Gastrocnemius medialis (tissue), 4 donors: ENCODE data around the gene NAV2. TPM values are rescaled to one million over a fixed set of nuclear protein-coding genes. Genes with fewer than 3 reads are reported as not detected.

Experiments
- ATAC-seq, 2 donors: fragments of 150-250 bp; one replicate each; pipeline ENCODE4 v1.9.1; 2016
- DNase-seq, 2 donors: peaks; one replicate each; pipeline ENCODE4 v3.0.0-alpha.2; 2019
- H3K27ac ChIP-seq, 4 donors: fragments of 200-600 bp; sonication (generic); 1 replicate in 1 of 4; 2 replicates in 3 of 4; pipeline ENCODE4 v1.5.1; 2016 to 2018; ENCODE audit warnings: mild to moderate bottlenecking in 2 of 4, moderate library complexity in 1 of 4
- H3K27me3 ChIP-seq, 3 donors: fragments of 200-600 bp; sonication (generic) in 2 of 3; 1 replicate in 1 of 3; 2 replicates in 2 of 3; pipeline versions ENCODE4 v1.5.1 to v1.6.0; 2016 to 2019; ENCODE audit warnings: mild to moderate bottlenecking in 1 of 3, moderate library complexity in 1 of 3
- H3K36me3 ChIP-seq, 2 donors: fragments of 200-600 bp; sonication (generic) in 1 of 2; one replicate each; pipeline ENCODE4 v1.5.1; 2017 to 2018
- H3K4me1 ChIP-seq, 2 donors: fragments of 200-600 bp; sonication (generic) in 1 of 2; one replicate each; pipeline ENCODE4 v1.5.1; 2016 to 2017; ENCODE audit warnings: mild to moderate bottlenecking in 2 of 2
- H3K4me3 ChIP-seq, 4 donors: fragments of 200-600 bp; sonication (generic) in 3 of 4; 1 replicate in 1 of 4; 2 replicates in 3 of 4; pipeline ENCODE4 v1.5.1; 2016 to 2019; ENCODE audit warnings: mild to moderate bottlenecking in 2 of 4
- H3K9me3 ChIP-seq, 3 donors: fragments of 200-600 bp; sonication (generic) in 2 of 3; 1 replicate in 1 of 3; 2 replicates in 2 of 3; pipeline ENCODE4 v1.5.1; 2016 to 2019
- POLR2A ChIP-seq, 2 donors: fragments of 450-650 bp; IDR thresholded peaks; one replicate each; pipeline ENCODE4 v1.6.1; 2017; ENCODE audit warnings: antibody characterized with exemption in 2 of 2, mild to moderate bottlenecking in 2 of 2, moderate library complexity in 2 of 2
- in situ Hi-C, 4 donors: fragments of 200-750 bp; cut with MboI; loops; one replicate each; pipeline versions ENCODE4 v1.15.0 to v1.8.0; 2017; ENCODE audit warnings: low sequenced_read_pairs in 4 of 4
- intact Hi-C: fragments of 100-400 bp; cut with DNase I; formaldehyde crosslinking; loops from one replicate; pipeline ENCODE4 v1.15.1; 2023; ENCODE audit warnings: low total_unique reads
- total RNA-seq, 4 donors: library from RNA; depleted of rRNA; stranded (reverse); fragments of >200 nt; gene quantifications; one replicate each; pipeline versions ENCODE4 v1.1.0 to v1.2.3, GENCODE V29; 2016
- TF ChIP-seq, protein P1 (sequence below), 5 experiments: fragments of 450-650 bp in 3 of 5; fragments of 200-600 bp in 2 of 5; sonication (generic) in 2 of 5; IDR thresholded peaks in 4 of 5; conservative IDR thresholded peaks in 1 of 5; 1 replicate in 4 of 5; 2 replicates in 1 of 5; pipeline ENCODE4 v1.5.1; 2016 to 2019; ENCODE audit warnings: antibody characterized with exemption in 5 of 5, mild to moderate bottlenecking in 3 of 5, moderate library complexity in 3 of 5

NAV2 gene
- total RNA-seq, 4 donors from 2014 or later, result 3.2 to 7.7 (median 5.5) TPM

DNA sequence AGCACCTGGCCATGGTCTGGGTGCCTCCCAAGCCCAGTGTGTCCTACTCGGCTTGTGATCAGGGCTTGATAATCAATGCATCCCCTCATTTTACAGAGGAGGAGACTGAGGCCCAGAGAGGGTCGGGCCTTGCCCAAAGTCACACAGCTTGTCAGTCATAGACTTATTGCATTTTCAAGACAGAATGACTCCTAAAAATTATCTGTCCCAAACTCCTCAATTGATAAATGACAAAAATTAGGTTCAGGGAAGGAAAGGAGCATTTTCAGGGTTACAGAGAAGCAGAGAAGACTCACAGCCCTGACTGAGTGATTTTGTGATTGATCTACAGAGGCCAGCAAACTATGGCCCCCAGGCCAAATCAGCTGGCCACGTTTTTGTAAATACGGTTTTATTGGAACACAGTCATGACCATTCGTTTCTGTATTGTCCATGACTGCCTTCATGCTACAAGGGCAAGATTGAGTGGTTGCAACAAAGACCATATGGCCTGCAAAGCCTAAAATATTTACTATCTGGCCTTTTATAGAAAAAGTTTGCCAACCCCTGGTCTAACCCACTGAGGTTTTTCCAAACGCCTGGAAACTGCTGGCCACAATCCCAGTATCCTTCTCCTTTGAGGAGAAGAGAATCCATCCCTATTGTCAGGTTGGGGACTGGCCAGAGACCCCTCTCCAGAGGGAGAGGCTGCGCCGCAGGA lies 35.1 kb upstream of the NAV2 start:
- peak overlapping the region; percentile 57 to 66 (median 62) for H3K27ac ChIP-seq
- no peak overlapping the region for H3K4me3 ChIP-seq
- no peak for TF ChIP-seq POLR2A (IDR thresholded peaks at IDR 0.05)
- TF ChIP-seq, protein P1, sequence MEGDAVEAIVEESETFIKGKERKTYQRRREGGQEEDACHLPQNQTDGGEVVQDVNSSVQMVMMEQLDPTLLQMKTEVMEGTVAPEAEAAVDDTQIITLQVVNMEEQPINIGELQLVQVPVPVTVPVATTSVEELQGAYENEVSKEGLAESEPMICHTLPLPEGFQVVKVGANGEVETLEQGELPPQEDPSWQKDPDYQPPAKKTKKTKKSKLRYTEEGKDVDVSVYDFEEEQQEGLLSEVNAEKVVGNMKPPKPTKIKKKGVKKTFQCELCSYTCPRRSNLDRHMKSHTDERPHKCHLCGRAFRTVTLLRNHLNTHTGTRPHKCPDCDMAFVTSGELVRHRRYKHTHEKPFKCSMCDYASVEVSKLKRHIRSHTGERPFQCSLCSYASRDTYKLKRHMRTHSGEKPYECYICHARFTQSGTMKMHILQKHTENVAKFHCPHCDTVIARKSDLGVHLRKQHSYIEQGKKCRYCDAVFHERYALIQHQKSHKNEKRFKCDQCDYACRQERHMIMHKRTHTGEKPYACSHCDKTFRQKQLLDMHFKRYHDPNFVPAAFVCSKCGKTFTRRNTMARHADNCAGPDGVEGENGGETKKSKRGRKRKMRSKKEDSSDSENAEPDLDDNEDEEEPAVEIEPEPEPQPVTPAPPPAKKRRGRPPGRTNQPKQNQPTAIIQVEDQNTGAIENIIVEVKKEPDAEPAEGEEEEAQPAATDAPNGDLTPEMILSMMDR (IDR thresholded peaks at IDR 0.05 in 4 of 5, conservative IDR thresholded peaks at IDR 0.05 in 1 of 5), result no peak
- no peaks in the 10 kb centered on the region for H3K36me3 ChIP-seq
- H3K27me3 ChIP-seq, result no peaks in the 10 kb centered on the region
- intact Hi-C loops (loop anchor here (5.0 kb wide), 1 partner anchor 35 kb away; the partner anchor contains the start of gene NAV2), in situ Hi-C loops (no loop called here)
- no peak for DNase-seq
- ATAC-seq, result no peak
- peaks cover 18 to 53% of the 10 kb centered on the region in 2 donors for H3K4me1 ChIP-seq
- no peaks in the 10 kb centered on the region for H3K9me3 ChIP-seq

DNA sequence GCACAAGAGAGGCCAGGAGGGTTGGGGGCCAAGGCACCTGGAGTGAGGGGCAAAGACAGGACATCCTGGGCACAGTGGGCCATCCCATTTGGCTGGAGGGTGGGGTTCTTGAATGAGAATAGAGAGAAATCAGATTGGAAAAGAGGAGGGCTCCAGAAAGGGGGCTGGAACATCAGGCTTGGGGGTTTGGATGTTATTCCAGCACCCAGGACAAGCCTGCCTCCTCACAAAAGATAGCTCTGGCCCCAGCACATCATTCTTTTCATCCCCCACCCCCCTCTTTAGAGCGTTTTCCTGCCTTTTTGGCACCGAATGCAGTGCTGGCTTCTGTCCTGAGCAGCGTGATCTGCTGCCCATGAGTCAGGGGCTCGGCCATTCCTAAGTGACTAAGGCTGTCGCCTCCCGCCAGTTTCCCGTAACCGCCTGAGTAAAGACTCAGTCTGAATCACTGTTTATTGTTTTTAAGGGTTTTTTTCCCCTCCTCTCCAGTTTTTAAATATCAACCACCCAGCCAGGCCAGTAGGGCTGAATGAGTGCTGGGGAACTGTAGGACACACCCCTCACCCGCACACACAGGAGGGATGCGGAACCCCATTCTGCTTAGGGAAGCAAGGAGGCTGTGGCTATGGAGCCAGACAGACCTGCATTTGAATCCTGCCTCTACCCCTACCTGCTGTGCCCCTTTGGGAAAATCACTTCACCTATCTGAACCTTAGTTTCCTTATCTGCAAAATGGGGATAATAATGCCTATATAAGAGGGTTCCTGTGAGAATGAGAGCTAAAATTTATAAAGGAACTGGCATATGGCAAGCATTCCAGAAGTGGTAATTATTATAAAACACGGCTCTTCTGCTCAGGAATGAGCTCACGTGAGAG lies 32.4 kb upstream of the NAV2 start:
- no peaks in the 10 kb centered on the region for H3K27me3 ChIP-seq
- DNase-seq, result peak; percentile 72 to 76
- H3K36me3 ChIP-seq, result no peaks in the 10 kb centered on the region
- intact Hi-C loops (loop anchor here (2.0 to 5.0 kb wide), 2 partner anchors 32 to 51 kb away; partner anchors contain the start of gene NAV2), in situ Hi-C loops (no loop called here)
- no peak overlapping the region for H3K4me3 ChIP-seq
- ATAC-seq, result peak; percentile 64 to 75
- no peaks in the 10 kb centered on the region for H3K9me3 ChIP-seq
- peak overlapping the region; percentile 56 to 76 (median 73) for H3K27ac ChIP-seq
- H3K4me1 ChIP-seq, result peaks cover 23 to 50% of the 10 kb centered on the region in 2 donors
- no peak for TF ChIP-seq POLR2A (IDR thresholded peaks at IDR 0.05)
- TF ChIP-seq, protein P1 (IDR thresholded peaks at IDR 0.05 in 4 of 5, conservative IDR thresholded peaks at IDR 0.05 in 1 of 5), result no peak

DNA sequence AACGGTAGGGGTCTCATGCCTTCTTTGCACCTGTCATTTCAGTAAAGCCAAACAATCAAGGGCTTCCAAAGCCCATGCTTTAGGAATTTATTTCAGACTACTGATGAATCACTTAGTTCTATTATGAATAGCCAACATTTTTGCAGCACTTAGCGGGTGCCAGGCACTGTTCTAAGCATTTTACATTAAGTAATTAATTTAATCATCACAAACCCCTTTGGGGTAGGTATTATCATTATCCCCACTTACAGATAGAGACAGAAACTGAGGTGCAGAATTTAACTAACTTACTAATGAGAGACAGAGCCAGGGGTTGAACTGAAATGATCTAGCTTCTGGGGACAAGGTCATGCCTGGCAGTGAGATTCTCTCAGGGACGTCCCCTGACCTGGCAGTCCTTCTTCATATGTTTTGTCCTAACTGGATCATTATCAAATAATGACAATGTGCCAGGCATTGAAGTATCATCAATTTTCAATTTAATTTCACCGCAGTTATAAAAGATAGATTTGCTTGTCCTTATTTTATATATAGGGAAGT lies 31.7 kb upstream of the NAV2 start:
- ATAC-seq (no peak), DNase-seq (no peak)
- H3K4me3 ChIP-seq, result no peak overlapping the region
- H3K4me1 ChIP-seq, result peaks cover 23 to 50% of the 10 kb centered on the region in 2 donors
- H3K36me3 ChIP-seq, result no peaks in the 10 kb centered on the region
- in situ Hi-C loops (no loop called here), intact Hi-C loops (loop anchor here (2.0 kb wide), 1 partner anchor 52 kb away; no protein-coding TSS in a partner anchor)
- peak overlapping the region; percentile 56 to 76 (median 73) for H3K27ac ChIP-seq
- no peaks in the 10 kb centered on the region for H3K27me3 ChIP-seq
- H3K9me3 ChIP-seq, result no peaks in the 10 kb centered on the region
- TF ChIP-seq POLR2A (IDR thresholded peaks at IDR 0.05), result no peak
- TF ChIP-seq, protein P1 (IDR thresholded peaks at IDR 0.05 in 4 of 5, conservative IDR thresholded peaks at IDR 0.05 in 1 of 5), result no peak

DNA sequence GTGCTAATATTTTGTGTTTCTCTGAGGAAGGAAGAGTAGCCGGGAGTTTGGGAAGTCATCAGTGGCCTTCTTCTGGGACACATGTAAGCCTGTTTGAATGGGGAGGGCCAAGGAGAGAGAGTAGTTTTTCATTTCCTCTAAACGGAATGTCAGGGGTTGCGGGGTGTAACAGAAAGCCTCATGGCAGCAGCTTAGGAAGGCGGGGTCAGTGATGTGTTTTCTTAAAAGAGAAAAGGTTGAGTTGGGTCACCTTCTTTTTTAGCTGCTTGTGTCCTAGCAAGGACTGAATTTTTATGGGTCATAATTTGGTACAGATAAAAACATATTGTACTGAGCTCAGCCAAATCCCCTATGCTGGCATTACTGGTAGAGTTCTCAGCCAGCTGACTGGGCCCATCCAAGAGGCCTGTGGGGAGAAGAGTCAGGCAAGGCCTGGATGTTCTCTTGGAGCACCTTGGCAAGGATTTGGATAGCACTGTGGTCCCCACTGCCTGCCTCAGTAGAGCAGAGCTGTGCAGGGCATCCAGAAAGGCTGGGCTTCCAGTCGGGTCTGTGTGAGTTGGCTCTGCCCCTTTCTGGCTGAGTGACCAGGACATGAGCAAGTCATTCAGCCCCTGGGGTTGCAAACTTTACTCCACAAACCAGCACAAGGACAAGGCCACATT lies 29.4 kb upstream of the NAV2 start:
- Histone ChIP-seq H3K27ac (peak overlapping the region; percentile 44 to 77 (median 70)), H3K27me3 (no peaks in the 10 kb centered on the region), H3K9me3 (no peaks in the 10 kb centered on the region), H3K36me3 (no peaks in the 10 kb centered on the region), H3K4me3 (no peak overlapping the region), H3K4me1 (peaks cover 23 to 38% of the 10 kb centered on the region in 2 donors)
- in situ Hi-C loops (no loop called here), intact Hi-C loops (loop anchor here (1.0 kb wide), 1 partner anchor 42 kb away; no protein-coding TSS in a partner anchor)
- ATAC-seq (peak; percentile 72 to 83), DNase-seq (peak; percentile 78 to 84)
- TF ChIP-seq, protein P1 (IDR thresholded peaks at IDR 0.05 in 4 of 5, conservative IDR thresholded peaks at IDR 0.05 in 1 of 5), result no peak
- no peak for TF ChIP-seq POLR2A (IDR thresholded peaks at IDR 0.05)
